Renal cortical epithelial cell (primary cell): ENCODE results near the gene PITRM1. TPM values are rescaled to one million over a fixed set of nuclear protein-coding genes. Genes with fewer than 3 reads are reported as not detected.

ENCODE experiments used
- DNase-seq: peaks from one replicate; pipeline ENCODE4 v3.0.0-alpha.2; 2011; ENCODE audit warnings: low read depth
- total RNA-seq: library from RNA; depleted of rRNA; stranded (reverse); fragments of >200 nt; gene quantifications from 2 replicates; pipeline ENCODE4 v1.2.3, GENCODE V29; 2014

PITRM1 gene
- total RNA-seq, 1 donor from 2014 or later: 76.5 TPM

GRCh38 chr10:3166496-3167290 lies 5.9 kb downstream of the PITRM1 start:
- DNase-seq: no peak

GRCh38 chr10:3165196-3165595 lies 7.4 kb downstream of the PITRM1 start:
- peak; percentile 69 for DNase-seq

- DNase-seq: no peak
Measured at GRCh38 chr10:3163879-3164278, 8.7 kb downstream of the PITRM1 start.

GRCh38 chr10:3162533-3162932 lies 10.0 kb downstream of the PITRM1 start:
- no peak for DNase-seq

GRCh38 chr10:3159152-3159551 lies 13.4 kb downstream of the PITRM1 start:
- no peak for DNase-seq

GRCh38 chr10:3154666-3155065 lies 17.9 kb downstream of the PITRM1 start:
- no peak for DNase-seq

- DNase-seq: no peak
Measured at GRCh38 chr10:3152566-3152935, 20.0 kb downstream of the PITRM1 start.

- DNase-seq: peak; percentile 25
Measured at GRCh38 chr10:3151889-3152565, 20.6 kb downstream of the PITRM1 start.

GRCh38 chr10:3150961-3151360 lies 21.6 kb downstream of the PITRM1 start:
- no peak for DNase-seq

- no peak for DNase-seq
Measured at GRCh38 chr10:3150366-3150765, 22.2 kb downstream of the PITRM1 start.

GRCh38 chr10:3149918-3150317 lies 22.7 kb downstream of the PITRM1 start:
- DNase-seq: no peak

GRCh38 chr10:3148994-3149393 lies 23.6 kb downstream of the PITRM1 start:
- no peak for DNase-seq

- no peak for DNase-seq
Measured at GRCh38 chr10:3148041-3148440, 24.5 kb downstream of the PITRM1 start.

GRCh38 chr10:3147117-3147820 lies 25.3 kb downstream of the PITRM1 start:
- DNase-seq: no peak

- DNase-seq: no peak
Measured at GRCh38 chr10:3146289-3146688, 26.3 kb downstream of the PITRM1 start.

- DNase-seq: no peak
Measured at GRCh38 chr10:3145366-3145765, 27.2 kb downstream of the PITRM1 start.

GRCh38 chr10:3143791-3144434 lies 28.7 kb downstream of the PITRM1 start:
- DNase-seq: no peak

GRCh38 chr10:3143366-3143765 lies 29.2 kb downstream of the PITRM1 start:
- no peak for DNase-seq

GRCh38 chr10:3142146-3142875 lies 30.3 kb downstream of the PITRM1 start:
- DNase-seq: no peak

- DNase-seq: no peak
Measured at GRCh38 chr10:3141351-3142005, 31.1 kb downstream of the PITRM1 start.

- DNase-seq: no peak
Measured at GRCh38 chr10:3140280-3140679, 32.3 kb downstream of the PITRM1 start.
